HG02938 (cell line): ENCODE measurements around the gene STARD10.
A peak's percentile ranks its signal among the peaks of the same experiment; 100 is the strongest.

Experiments
- ATAC-seq: cut with Tn5 transposase; IDR thresholded peaks from one replicate; pipeline ENCODE4 v1.9.1; 2021; ENCODE audit warnings: mild to moderate bottlenecking, moderate library complexity; ENCODE audit not compliant: unreplicated experiment

STARD10 gene

GRCh38 chr11:72750086-72750485 is 43.8 kb downstream of the STARD10 start:
- no peak for ATAC-seq

DNA sequence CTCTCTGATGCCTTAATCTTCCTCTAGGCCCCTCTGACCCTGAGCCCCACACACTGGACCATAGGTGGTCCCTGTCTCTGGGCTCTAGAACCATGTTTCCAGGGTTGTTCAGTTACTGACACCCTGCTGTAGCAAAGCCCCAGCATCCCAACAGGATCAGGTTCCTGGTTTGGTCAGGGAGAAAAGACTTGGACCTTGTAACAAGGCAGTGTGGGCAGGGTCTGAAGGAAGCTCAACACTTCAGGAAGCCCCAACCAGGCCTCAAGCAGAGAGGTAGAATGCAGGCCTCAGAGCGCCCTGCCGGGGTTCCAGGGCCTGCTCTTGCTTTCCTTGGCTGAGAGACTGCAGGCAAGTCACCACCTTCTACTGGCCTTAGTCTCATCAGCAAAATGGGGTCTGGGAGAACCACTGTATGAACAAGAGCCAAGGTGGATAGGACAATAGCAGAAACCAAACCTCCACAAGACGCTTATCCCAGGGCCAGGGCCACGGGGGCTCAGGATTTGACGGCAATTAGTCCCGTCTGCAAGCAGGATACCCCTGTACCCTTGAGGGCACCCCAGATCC is 46.5 kb downstream of the STARD10 start:
- no peak for ATAC-seq

GRCh38 chr11:72746821-72747220 is 47.0 kb downstream of the STARD10 start:
- no peak for ATAC-seq

DNA sequence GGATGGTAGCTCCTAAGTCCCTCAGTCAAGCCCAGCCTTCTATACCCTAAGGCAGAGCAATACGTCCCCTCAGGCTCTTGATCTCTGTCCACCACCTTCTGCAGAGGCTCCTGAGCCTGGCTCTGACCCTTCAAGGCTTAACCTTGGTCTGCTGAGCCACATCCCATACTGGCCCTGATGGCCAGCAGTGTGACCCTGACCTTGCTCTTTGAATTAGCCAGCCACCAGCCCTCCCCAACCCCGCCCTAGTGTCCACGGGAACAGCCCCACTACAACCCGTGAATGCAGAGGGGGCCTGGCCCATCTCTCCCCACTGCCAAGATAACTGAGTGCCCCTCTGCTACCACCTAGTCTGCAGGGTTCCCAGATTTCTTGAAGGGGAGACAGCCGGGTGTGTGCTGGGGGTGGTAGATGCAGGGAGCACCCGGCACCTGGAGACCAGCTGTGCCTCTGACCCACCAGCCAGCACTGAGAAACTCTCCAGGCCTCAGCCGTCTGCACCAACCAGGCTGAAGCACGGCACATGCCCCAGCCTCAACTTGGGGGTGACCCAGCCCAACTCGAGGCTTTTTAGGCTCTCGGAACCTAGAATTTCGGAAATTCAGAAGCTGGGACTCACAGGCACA is 47.8 kb downstream of the STARD10 start:
- no peak for ATAC-seq

DNA sequence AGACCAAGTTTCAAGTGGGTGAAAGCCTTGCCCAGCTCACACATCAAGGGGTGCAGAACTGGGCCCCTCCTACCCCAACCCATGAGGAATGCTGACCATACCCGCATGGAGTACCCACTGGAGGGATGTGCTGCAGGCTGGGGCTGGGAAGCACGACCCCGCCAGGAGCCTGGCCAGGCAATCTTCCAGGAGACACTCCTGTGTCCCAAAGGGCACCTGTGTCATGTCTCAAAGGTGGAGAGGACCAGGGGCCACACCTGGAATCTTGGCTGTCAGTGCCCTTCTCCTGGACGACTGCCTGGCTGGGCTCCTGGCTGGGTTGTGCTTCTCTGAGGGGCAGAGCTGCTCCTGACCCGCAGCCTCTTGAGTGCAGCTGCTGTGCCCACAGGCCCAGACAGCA is 48.3 kb downstream of the STARD10 start:
- no peak for ATAC-seq

- ATAC-seq, result no peak
Observed at GRCh38 chr11:72744474-72744873, 49.4 kb downstream of the STARD10 start.

DNA sequence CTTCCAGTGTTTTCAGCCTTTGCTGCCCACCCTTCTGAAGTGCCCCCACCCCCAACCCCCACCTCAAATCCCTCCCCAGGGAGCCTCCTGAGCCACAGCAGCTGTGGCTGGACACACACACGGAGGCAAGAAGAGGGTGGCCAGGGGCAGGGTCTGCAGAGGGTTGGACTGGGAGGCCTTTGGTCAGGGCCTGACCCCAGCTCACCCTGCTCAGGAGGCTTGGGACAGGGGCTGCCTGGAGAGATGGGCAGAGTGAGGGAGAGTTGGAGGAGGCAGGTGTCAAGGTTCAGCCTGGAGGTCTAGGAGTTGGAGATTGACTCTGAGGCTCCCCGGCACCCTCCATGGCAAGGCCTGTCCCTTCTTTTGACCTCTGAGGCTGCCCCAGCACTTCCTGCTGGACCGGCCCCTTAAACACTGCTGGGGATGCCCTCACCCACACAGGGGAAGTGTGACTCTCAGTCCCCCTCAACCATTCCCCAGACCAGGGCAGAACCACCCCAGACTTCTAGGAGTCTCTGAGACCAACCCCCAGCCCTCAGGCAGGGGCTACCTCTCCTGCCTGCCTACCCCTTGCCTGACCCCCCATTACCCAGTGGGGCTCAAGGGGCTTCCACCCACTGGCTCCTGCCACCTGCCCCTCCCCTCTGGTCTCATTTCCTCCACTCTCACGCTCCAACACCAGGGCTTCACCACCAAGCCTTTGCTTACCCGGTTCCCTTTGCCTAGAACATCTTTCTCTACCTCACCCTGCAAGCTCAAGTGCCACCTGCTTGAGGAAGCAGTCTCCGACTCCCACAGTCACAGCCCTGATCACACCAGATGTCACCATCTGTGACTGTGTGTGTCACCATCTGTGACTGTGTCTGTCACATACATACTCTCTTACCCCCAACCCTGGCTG is 50.3 kb downstream of the STARD10 start:
- ATAC-seq, result no peak

DNA sequence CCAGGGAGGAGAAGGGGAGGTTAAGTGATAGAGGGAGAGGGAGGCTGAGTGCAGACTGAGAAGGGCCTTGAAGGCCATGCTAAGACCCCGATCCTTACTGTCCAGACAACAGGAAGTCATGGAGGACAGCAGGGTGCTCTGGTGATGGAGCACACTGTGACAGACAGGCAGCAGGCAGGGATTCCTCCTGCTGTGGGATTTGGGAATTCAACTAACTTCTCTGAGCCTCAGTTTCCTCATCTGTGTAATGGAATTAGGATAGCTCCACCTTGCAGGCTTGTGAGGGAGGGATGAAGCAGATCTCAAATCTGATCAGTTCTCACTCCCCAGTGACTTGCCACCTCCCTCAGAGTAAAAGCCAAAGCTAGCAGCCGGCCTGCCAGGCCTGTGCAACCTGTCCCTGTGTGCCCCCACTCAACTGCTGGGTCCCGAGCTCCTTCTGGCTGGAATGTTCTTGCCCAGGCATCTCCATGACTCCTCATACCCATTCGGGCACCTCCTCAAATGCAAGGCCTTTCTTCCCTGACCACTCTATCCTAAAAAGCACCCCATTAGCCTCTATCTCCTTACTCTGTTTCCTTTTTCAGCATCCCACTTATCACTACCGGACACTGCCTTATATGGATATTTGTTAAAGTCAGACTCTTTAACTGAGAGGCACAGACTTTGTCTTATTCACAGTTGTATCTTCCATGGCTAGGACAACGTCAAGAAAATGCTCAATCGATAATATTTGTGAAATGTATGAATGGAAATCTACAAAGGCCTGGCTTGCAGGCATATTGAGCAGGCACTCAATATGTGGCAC is 51.1 kb downstream of the STARD10 start:
- ATAC-seq, result no peak

- no peak for ATAC-seq
Observed at GRCh38 chr11:72741849-72742512, 51.9 kb downstream of the STARD10 start.

DNA sequence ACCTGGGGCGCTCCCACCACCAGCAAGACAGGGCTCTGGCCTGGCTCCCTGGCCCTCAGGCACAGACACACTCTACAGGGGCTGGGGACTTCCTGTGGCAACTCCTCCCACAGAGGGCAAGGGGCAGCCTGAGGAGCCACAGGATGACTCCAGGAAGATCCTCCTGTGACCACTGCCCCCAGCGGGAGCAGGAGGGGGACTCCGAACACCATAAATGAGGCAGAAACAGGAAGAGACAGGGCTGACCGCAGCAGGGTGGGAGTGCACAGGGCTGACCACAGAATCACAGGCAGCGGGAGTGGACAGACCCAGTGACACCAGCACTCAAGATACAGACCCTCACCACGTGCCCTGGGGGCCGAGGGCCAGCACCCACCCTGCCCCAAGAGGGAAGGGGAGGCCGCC is 52.4 kb downstream of the STARD10 start:
- no peak for ATAC-seq

DNA sequence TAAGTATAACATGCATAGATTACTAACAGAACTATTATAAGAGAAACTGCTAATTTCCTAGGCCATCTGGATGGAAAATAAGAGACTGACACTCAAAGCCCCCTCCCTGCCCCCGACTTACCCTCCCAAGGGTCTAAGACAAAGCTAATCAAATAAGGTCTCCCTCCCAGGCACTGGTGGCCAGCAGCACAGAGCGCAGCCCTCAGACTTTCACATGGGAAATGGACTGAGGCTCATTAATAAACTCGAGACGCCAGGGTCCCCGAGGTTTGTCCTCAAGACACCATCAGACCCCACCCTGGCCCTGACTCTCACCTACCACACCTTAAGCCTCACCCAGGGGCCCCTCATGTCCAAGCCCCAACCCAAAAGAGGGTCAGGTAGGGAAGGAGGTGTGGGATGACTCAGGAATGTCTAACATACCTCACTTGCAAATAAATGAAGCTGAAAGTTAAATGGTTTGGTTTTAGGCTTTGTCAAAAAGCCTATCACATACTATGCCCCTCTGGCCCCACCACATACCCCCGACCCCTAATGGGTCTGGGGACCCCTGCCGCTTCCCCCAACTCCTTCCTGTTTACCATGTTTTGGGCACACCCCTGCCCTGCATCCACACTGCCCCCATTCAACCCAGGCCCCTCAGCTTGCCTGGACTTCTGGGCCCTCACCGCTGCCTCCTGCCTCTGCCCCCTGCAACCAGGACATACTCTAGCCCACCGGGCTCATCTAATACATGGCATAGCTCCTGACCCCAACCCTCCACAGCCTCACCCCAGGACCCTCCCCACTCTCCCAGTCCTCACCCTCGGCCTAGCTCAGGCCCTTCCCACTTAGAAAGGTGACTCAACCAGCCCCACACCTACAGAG is 53.1 kb downstream of the STARD10 start:
- no peak for ATAC-seq

DNA sequence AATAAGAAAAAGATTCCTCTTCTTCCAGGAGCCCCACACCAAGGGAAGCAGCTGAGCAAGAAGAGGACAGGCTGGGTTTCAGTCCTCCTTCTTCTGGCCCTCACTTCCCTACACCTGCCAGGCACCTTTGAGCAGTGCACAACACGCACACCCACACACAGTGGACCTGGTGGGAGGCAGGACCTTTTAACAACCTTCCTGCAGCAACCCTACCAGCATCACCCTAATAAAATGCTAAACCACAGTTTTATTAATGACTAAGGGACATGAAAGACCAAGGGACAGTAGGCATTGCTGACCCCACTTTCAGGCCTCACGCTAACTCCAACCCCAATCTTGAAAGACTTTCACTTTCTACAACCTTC is 53.8 kb downstream of the STARD10 start:
- no peak for ATAC-seq

- no peak for ATAC-seq
Observed at GRCh38 chr11:72739240-72740059, 54.4 kb downstream of the STARD10 start.

DNA sequence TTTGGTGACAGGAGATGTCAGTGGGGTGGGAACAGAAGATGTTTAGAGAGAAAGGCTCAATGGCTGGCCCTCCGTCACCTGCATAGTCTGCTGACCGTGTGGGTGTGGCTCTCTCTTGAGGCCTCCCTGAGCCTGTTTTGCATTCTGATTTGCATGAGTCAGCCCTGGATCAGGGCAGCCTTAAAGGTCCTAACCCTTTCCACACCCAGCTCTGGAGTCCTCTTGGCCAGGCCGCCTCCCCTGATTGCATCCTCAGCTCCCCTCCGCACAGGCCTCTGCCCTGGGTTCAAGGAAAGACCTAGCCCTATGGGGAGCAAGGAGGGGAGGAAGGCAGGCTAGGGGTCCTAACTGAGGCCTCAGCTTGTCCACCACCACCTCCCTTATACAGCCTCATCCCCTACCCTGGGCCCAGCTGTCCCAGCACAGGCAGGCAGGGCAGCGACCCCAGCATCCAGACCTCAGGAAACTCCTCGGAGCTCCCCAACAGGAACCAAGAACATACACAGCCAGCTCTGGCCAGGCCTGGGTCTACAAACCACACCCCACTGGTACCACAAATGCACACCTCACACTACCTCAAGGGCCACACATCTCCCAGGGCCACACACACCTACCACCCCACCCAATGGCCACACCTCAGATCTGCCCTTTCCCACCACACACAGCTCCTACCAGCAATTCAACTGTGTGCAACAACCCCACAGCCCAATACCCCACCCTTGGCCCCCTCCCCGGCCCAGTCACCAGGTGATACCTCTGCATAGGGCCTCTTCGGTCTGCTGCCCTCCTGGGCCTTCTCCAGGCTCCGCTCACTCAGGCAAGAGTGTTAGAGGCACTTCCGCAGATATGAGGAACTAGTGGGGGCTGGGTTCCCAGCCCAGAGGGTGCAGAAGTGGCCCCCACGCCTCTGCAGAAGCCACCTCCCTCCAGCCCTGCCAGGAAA is 55.4 kb downstream of the STARD10 start:
- ATAC-seq, result peak; percentile 36

GRCh38 chr11:72737336-72737735 is 56.5 kb downstream of the STARD10 start:
- ATAC-seq, result no peak

- no peak for ATAC-seq
Observed at GRCh38 chr11:72736452-72737069, 57.3 kb downstream of the STARD10 start.

DNA sequence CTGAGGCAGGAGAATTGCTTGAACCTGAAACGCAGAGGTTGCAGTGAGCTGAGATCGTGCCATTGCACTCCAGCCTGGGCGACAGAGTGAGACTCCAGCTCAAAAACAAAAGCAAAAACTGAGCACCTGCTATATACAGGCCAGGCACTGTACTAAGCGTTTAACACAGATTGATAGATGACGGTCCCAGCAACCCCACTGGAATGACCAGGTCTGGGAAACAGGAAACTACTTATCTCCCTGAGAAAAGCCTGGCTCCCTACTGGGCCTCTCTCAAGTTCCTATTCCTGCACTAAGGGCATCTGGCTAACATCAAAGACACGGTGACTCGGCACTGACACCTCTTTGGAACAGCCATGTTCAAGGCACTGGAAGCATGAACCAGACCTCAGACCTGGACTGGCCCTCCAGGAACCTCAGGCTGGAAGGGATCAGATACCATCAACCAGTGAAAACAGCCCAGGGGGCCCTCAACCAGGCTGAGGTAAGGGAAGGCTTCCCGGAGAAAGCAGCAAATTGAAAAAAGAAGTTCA is 58.3 kb downstream of the STARD10 start:
- no peak for ATAC-seq
